Astrocyte (in vitro differentiated cells and primary cell): Measurements from ENCODE around the gene SCAMP4. TPM values are rescaled to one million over a fixed set of nuclear protein-coding genes. Genes with fewer than 3 reads are reported as not detected.

Experiments
- DNase-seq: peaks from one replicate; pipeline ENCODE4 v3.0.0-alpha.2; 2010; ENCODE audit warnings: low read depth
- FAIRE-seq: peaks from 2 replicates; lab custom pipeline; 2011; peaks lifted over from hg19 to GRCh38; lab: Jason Lieb, UNC
- H2AFZ ChIP-seq: 2 replicates; pipeline ENCODE4 v1.6.0; 2012; ENCODE audit warnings: low read depth, low read length, inconsistent platforms
- H3K27ac ChIP-seq: 2 replicates; pipeline ENCODE4 v1.5.1; 2011; ENCODE audit warnings: low read depth, low read length, inconsistent platforms
- H3K27me3 ChIP-seq: 2 replicates; pipeline ENCODE4 v1.6.0; 2011; ENCODE audit warnings: low read length, inconsistent platforms; ENCODE audit not compliant: insufficient read depth
- H3K36me3 ChIP-seq: 2 replicates; pipeline ENCODE4 v1.5.1; 2011; ENCODE audit warnings: low read length, inconsistent platforms; ENCODE audit not compliant: insufficient read depth
- H3K4me1 ChIP-seq: 2 replicates; pipeline ENCODE4 v1.5.1; 2011; ENCODE audit warnings: low read length, inconsistent platforms; ENCODE audit not compliant: insufficient read depth
- H3K4me2 ChIP-seq: 2 replicates; pipeline ENCODE4 v1.6.0; 2012; ENCODE audit warnings: low read length, inconsistent platforms
- H3K4me3 ChIP-seq: 2 replicates; pipeline ENCODE4 v1.5.1; 2011; ENCODE audit warnings: low read depth, mild to moderate bottlenecking, low read length, inconsistent platforms; ENCODE audit not compliant: insufficient read depth
- H3K79me2 ChIP-seq: 2 replicates; pipeline ENCODE4 v1.6.0; 2012; ENCODE audit warnings: mild to moderate bottlenecking, low read length, inconsistent platforms; ENCODE audit not compliant: insufficient read depth
- H3K9ac ChIP-seq: 2 replicates; pipeline ENCODE4 v1.6.0; 2012; ENCODE audit warnings: mild to moderate bottlenecking, low read length, inconsistent platforms
- H3K9me3 ChIP-seq: 2 replicates; pipeline ENCODE4 v1.5.1; 2012; ENCODE audit warnings: low read depth, mild to moderate bottlenecking, low read length, inconsistent platforms; ENCODE audit not compliant: insufficient read depth
- H4K20me1 ChIP-seq: 2 replicates; pipeline ENCODE4 v1.6.0; 2012; ENCODE audit warnings: low read length, inconsistent platforms; ENCODE audit not compliant: insufficient read depth
- H3K27ac Mint-ChIP-seq: one replicate; pipeline ENCODE4 v1.8.0; 2021; ENCODE audit warnings: mild to moderate bottlenecking, mixed read lengths; ENCODE audit not compliant: unreplicated experiment
- H3K27me3 Mint-ChIP-seq: one replicate; pipeline ENCODE4 v1.8.0; 2021; ENCODE audit warnings: low read depth, mixed read lengths; ENCODE audit not compliant: unreplicated experiment
- H3K36me3 Mint-ChIP-seq: one replicate; pipeline ENCODE4 v1.8.0; 2021; ENCODE audit warnings: low read depth, mixed read lengths; ENCODE audit not compliant: unreplicated experiment
- H3K4me1 Mint-ChIP-seq: one replicate; pipeline ENCODE4 v1.8.0; 2021; ENCODE audit warnings: low read depth, mixed read lengths; ENCODE audit not compliant: unreplicated experiment
- H3K4me3 Mint-ChIP-seq: one replicate; pipeline ENCODE4 v1.8.0; 2021; ENCODE audit warnings: mild to moderate bottlenecking, moderate library complexity, mixed read lengths; ENCODE audit not compliant: unreplicated experiment
- H3K9me3 Mint-ChIP-seq: one replicate; pipeline ENCODE4 v1.8.0; 2021; ENCODE audit warnings: mild to moderate bottlenecking, mixed read lengths; ENCODE audit not compliant: unreplicated experiment
- EZH2 ChIP-seq: IDR thresholded peaks from 2 replicates; pipeline ENCODE4 v1.6.1; 2012; ENCODE audit warnings: mild to moderate bottlenecking, low read length, inconsistent platforms; ENCODE audit not compliant: insufficient read depth
- total RNA-seq: library from RNA; stranded (reverse); gene quantifications from 2 replicates; pipeline ENCODE4 v1.2.1, GENCODE V29; 2021
- TF ChIP-seq, protein P1 (sequence below): IDR thresholded peaks from 2 replicates; pipeline ENCODE4 v1.5.1; 2011; ENCODE audit warnings: low read depth, mild to moderate bottlenecking, inconsistent platforms, low read length, moderate library complexity; ENCODE audit not compliant: insufficient read depth

The SCAMP4 gene
- total RNA-seq, 1 donor from 2014 or later = 72.2 TPM

DNA sequence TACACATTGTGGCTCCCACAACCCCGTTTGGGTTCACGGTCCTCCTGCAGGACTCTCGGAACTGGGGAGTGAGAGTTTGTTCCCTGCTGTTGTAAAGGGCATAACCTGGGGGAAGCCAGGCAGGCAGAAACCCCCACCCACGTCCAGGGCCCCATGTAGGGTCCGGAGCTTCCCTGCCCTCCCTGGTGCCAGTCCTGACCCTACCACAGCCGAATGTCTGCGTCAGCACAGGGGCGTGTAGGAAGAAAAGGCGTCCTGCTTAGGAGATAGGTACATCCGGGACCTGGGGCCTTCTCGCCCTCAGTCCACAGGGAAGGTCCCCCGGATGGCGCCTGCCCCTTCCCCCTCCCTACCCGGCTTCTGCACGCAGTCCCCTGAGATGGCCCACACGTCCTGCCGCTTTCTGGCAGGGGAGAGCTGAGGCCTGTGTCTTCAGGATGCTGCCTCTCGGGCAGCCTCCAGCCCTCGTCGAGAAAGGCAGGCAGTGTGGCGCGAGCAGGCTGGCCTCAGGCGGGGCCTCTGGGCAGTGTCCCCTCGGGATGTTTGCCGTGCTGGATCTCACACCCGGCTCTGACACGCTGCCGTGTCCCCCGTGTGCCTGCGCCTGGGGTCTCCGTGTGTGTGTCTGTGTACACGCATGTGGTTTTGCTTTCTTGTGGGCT is 54.9 kb downstream of the SCAMP4 start:
- no peak overlapping the region for H2AFZ ChIP-seq
- no peaks in the 10 kb centered on the region for H3K9me3 ChIP-seq
- H3K36me3 ChIP-seq = no peaks in the 10 kb centered on the region
- H3K27ac Mint-ChIP-seq = no peak overlapping the region
- no peak overlapping the region for H3K4me3 Mint-ChIP-seq
- H3K27ac ChIP-seq = no peak overlapping the region
- no peak overlapping the region for H3K4me3 ChIP-seq
- H3K4me1 ChIP-seq = no peaks in the 10 kb centered on the region
- H3K4me2 ChIP-seq = no peak overlapping the region
- H3K36me3 Mint-ChIP-seq = peaks cover 5% of the 10 kb centered on the region
- H4K20me1 ChIP-seq = peaks cover 79% of the 10 kb centered on the region
- H3K9ac ChIP-seq = no peak overlapping the region
- H3K27me3 Mint-ChIP-seq = no peaks in the 10 kb centered on the region
- FAIRE-seq = no peak
- no peaks in the 10 kb centered on the region for H3K9me3 Mint-ChIP-seq
- H3K27me3 ChIP-seq = no peaks in the 10 kb centered on the region
- TF ChIP-seq EZH2 = no peak
- TF ChIP-seq, protein P1, sequence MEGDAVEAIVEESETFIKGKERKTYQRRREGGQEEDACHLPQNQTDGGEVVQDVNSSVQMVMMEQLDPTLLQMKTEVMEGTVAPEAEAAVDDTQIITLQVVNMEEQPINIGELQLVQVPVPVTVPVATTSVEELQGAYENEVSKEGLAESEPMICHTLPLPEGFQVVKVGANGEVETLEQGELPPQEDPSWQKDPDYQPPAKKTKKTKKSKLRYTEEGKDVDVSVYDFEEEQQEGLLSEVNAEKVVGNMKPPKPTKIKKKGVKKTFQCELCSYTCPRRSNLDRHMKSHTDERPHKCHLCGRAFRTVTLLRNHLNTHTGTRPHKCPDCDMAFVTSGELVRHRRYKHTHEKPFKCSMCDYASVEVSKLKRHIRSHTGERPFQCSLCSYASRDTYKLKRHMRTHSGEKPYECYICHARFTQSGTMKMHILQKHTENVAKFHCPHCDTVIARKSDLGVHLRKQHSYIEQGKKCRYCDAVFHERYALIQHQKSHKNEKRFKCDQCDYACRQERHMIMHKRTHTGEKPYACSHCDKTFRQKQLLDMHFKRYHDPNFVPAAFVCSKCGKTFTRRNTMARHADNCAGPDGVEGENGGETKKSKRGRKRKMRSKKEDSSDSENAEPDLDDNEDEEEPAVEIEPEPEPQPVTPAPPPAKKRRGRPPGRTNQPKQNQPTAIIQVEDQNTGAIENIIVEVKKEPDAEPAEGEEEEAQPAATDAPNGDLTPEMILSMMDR = no peak
- peaks cover 1% of the 10 kb centered on the region for H3K4me1 Mint-ChIP-seq
- no peak for DNase-seq
- peaks cover 76% of the 10 kb centered on the region for H3K79me2 ChIP-seq

DNA sequence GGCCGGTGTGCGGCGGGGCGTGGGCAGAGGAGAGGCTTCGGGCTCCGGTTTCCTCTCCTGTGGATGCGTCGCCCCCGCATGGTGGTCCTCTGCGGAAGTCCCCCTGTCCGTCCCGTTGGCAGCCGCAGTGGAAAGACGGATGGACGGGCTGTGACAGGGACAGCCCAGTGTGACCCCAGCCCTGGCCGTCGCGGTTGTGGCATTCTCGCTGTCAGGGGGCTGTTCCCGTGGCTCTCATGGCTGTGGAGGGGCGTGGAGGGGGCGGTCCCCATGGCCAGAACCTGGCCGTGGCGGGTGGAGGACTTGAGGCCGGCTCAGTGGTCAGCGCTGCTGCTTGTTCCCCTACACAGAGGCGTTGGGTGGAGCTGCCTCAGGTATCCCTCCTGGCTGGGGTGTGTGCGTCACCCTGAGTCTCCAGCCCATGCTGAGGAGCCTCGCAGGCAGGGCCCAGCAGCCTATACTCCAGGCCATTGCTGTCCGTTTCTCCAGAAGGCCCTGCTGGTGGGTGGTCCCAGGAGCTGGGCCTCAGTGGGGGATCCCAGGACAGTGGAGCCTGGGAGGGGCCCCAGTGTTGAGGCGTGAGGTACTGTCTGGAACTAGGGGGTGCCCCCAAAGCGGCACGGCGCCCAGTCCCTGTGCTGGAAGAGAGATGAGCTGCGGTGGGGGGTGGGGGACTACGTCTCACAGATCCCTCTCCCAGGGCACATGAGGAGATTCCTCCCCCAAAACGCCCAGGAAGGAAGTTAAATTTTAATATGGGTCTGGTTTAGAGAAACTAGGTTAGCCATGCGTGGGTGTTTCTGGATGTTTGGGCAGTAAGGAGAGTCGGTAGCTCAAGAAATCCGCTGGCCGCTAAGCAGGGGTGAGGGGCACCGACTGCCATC is 56.0 kb downstream of the SCAMP4 start:
- DNase-seq = no peak

More for the DNA sequence above, 56.0 kb downstream of the SCAMP4 start:
- H3K4me1 Mint-ChIP-seq = peaks cover 3% of the 10 kb centered on the region
- no peak overlapping the region for H3K27ac Mint-ChIP-seq
- H2AFZ ChIP-seq = no peak overlapping the region
- H3K27me3 ChIP-seq = no peaks in the 10 kb centered on the region
- no peak for FAIRE-seq
- no peak overlapping the region for H3K4me3 ChIP-seq
- H3K9ac ChIP-seq = no peak overlapping the region
- H3K9me3 ChIP-seq = no peaks in the 10 kb centered on the region
- H3K27ac ChIP-seq = no peak overlapping the region
- H3K9me3 Mint-ChIP-seq = no peaks in the 10 kb centered on the region
- TF ChIP-seq EZH2 = no peak
- TF ChIP-seq, protein P1 = no peak
- no peaks in the 10 kb centered on the region for H3K36me3 ChIP-seq
- no peak overlapping the region for H3K4me2 ChIP-seq
- no peak overlapping the region for H3K4me3 Mint-ChIP-seq
- H3K79me2 ChIP-seq = peaks cover 73% of the 10 kb centered on the region
- no peaks in the 10 kb centered on the region for H3K27me3 Mint-ChIP-seq
- peaks cover 77% of the 10 kb centered on the region for H4K20me1 ChIP-seq
- H3K36me3 Mint-ChIP-seq = peaks cover 8% of the 10 kb centered on the region
- H3K4me1 ChIP-seq = no peaks in the 10 kb centered on the region
